Neutrophil (primary cell): Measurements from ENCODE around the gene MYO15B.

Source experiments
- H3K27ac ChIP-seq: fragments of 200-600 bp; sonication (generic); 2 replicates; pipeline ENCODE4 v1.5.1; 2016; ENCODE audit warnings: mild to moderate bottlenecking, moderate library complexity
- H3K27me3 ChIP-seq: fragments of 200-600 bp; sonication (generic); 2 replicates; pipeline ENCODE4 v1.6.0; 2016; ENCODE audit warnings: mild to moderate bottlenecking
- H3K36me3 ChIP-seq: fragments of 200-600 bp; sonication (generic); 2 replicates; pipeline ENCODE4 v1.5.1; 2017
- H3K4me1 ChIP-seq, 2 experiments: fragments of 200-600 bp in 1 of 2; sonication (generic) in 1 of 2; 1 replicate in 1 of 2; 2 replicates in 1 of 2; pipeline versions ENCODE4 v1.5.1 to v1.6.1; 2013 to 2016; ENCODE audit warnings: low read depth in 1 of 2, low read length in 1 of 2, mild to moderate bottlenecking in 1 of 2, moderate library complexity in 1 of 2; ENCODE audit not compliant: control insufficient read depth in 1 of 2, insufficient read depth in 1 of 2
- H3K4me3 ChIP-seq, 2 experiments: fragments of 200-600 bp in 1 of 2; sonication (generic) in 1 of 2; 1 replicate in 1 of 2; 2 replicates in 1 of 2; pipeline ENCODE4 v1.5.1; 2013 to 2016; ENCODE audit warnings: low read depth in 1 of 2, low read length in 1 of 2, mild to moderate bottlenecking in 1 of 2, moderate library complexity in 1 of 2
- H3K9me3 ChIP-seq: fragments of 200-600 bp; sonication (generic); 2 replicates; pipeline ENCODE4 v1.5.1; 2016
- TF ChIP-seq, protein P1 (sequence below): fragments of 200-600 bp; sonication (generic); IDR thresholded peaks from 2 replicates; pipeline ENCODE4 v1.5.1; 2016; ENCODE audit warnings: antibody characterized with exemption

The MYO15B gene

DNA sequence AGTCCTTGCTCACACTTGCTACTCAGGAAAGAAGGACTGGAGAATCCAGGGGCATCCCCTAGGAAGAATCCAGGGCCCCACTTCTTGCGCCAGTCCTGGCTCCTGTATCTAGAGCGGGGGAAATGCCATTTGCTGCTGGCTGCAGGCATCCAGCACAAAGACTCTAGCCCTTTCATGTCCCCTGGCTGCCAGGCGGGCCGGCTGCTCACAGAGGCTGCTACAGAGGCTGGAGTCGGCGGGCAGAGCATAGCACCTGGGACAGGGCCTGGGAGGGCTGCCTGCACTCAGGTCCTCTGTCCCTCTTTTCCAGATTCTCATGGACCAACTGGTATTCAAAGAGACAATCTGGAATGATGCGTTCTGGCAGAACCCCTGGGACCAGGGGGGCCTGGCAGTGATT lies 59.5 kb downstream of the MYO15B start:
- TF ChIP-seq, protein P1, sequence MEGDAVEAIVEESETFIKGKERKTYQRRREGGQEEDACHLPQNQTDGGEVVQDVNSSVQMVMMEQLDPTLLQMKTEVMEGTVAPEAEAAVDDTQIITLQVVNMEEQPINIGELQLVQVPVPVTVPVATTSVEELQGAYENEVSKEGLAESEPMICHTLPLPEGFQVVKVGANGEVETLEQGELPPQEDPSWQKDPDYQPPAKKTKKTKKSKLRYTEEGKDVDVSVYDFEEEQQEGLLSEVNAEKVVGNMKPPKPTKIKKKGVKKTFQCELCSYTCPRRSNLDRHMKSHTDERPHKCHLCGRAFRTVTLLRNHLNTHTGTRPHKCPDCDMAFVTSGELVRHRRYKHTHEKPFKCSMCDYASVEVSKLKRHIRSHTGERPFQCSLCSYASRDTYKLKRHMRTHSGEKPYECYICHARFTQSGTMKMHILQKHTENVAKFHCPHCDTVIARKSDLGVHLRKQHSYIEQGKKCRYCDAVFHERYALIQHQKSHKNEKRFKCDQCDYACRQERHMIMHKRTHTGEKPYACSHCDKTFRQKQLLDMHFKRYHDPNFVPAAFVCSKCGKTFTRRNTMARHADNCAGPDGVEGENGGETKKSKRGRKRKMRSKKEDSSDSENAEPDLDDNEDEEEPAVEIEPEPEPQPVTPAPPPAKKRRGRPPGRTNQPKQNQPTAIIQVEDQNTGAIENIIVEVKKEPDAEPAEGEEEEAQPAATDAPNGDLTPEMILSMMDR = no peak
- no peak overlapping the region for H3K4me3 ChIP-seq
- H3K9me3 ChIP-seq = no peaks in the 10 kb centered on the region
- H3K27me3 ChIP-seq = no peaks in the 10 kb centered on the region
- H3K4me1 ChIP-seq = peaks cover 9% of the 10 kb centered on the region in 2 experiments
- peaks cover 28% of the 10 kb centered on the region for H3K36me3 ChIP-seq
- H3K27ac ChIP-seq = no peak overlapping the region

GRCh38 chr17:75647921-75648320 lies 60.3 kb downstream of the MYO15B start:
- peaks cover 28% of the 10 kb centered on the region for H3K36me3 ChIP-seq
- TF ChIP-seq, protein P1 = no peak
- H3K27me3 ChIP-seq = no peaks in the 10 kb centered on the region
- H3K4me3 ChIP-seq = no peak overlapping the region
- no peaks in the 10 kb centered on the region for H3K9me3 ChIP-seq
- no peak overlapping the region for H3K27ac ChIP-seq
- H3K4me1 ChIP-seq = peaks cover 17 to 18% of the 10 kb centered on the region in 2 experiments

DNA sequence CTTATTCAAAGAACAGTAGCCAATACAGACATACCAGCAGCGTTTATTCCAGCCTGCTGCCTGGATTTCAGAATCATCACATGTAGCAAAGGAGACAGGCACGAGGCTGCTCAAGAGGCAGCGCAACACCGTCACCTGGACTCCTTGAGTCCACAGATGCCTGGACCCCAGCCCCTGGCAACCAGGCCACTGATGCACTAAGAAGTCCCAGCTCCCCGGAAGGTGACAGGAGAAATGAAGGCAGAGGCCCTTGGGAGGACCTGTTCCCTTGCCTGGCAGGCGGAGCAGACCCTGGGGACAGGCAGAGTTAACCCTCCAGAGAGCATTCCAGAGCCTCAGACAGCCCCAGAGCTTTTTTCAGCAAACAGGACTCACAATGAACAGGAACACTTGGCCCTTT lies 62.1 kb downstream of the MYO15B start:
- H3K4me3 ChIP-seq = no peak overlapping the region
- no peaks in the 10 kb centered on the region for H3K27me3 ChIP-seq
- H3K27ac ChIP-seq = no peak overlapping the region
- TF ChIP-seq, protein P1 = no peak
- H3K36me3 ChIP-seq = peaks cover 20% of the 10 kb centered on the region
- peaks cover 35 to 36% of the 10 kb centered on the region in 2 experiments for H3K4me1 ChIP-seq
- no peaks in the 10 kb centered on the region for H3K9me3 ChIP-seq

DNA sequence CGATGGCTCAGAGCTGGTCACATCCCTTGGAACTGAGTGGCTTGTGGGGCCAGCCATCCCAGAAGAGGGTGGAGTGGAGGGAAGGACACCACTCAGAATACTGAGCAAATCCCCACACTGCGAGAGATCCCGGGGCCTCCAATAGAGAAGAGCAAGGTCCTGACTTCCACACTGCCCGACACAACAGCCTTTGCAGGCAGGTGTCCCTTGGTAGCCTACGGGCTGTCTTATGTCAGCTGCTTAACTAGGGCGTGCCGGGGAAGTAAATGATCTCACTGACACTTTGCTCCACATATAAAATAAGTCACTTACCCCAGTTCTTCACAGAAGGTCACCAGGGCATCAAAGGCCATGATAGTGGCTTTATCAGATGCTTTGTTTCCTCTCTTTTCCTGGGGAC lies 63.3 kb downstream of the MYO15B start:
- H3K36me3 ChIP-seq = peaks cover 20% of the 10 kb centered on the region
- no peaks in the 10 kb centered on the region for H3K27me3 ChIP-seq
- TF ChIP-seq, protein P1 = no peak

GRCh38 chr17:75652341-75652740 lies 64.7 kb downstream of the MYO15B start:
- Histone ChIP-seq H3K4me1 (peaks cover 34 to 40% of the 10 kb centered on the region in 2 experiments), H3K4me3 (no peak overlapping the region), H3K27ac (no peak overlapping the region), H3K9me3 (no peaks in the 10 kb centered on the region), H3K36me3 (peaks cover 20% of the 10 kb centered on the region), H3K27me3 (no peaks in the 10 kb centered on the region)
- TF ChIP-seq, protein P1 = no peak

More for the DNA sequence above, 63.3 kb downstream of the MYO15B start:
- H3K4me1 ChIP-seq = peaks cover 40 to 42% of the 10 kb centered on the region in 2 experiments
- H3K9me3 ChIP-seq = no peaks in the 10 kb centered on the region
- no peak overlapping the region for H3K27ac ChIP-seq
- no peak overlapping the region for H3K4me3 ChIP-seq
